HG03342 (cell line): ENCODE measurements around the gene PAPOLG.
"Not testable (repeated sequence)": the region's sequence is repeated elsewhere in the genome, so short reads cannot be mapped to it uniquely, and the experiment has no call there.

Source experiments
- ATAC-seq: cut with Tn5 transposase; IDR thresholded peaks from one replicate; pipeline ENCODE4 v1.9.1; 2021; ENCODE audit warnings: mild to moderate bottlenecking, moderate library complexity; ENCODE audit not compliant: unreplicated experiment

The PAPOLG gene

GRCh38 chr2:60821587-60822302, 65.7 kb downstream of the PAPOLG start:
- ATAC-seq, result no peak

- ATAC-seq, result no peak
These were observed 66.9 kb downstream of the PAPOLG start for GRCh38 chr2:60822987-60823386.

- no peak for ATAC-seq
These were observed 67.7 kb downstream of the PAPOLG start for GRCh38 chr2:60823694-60824305.

DNA sequence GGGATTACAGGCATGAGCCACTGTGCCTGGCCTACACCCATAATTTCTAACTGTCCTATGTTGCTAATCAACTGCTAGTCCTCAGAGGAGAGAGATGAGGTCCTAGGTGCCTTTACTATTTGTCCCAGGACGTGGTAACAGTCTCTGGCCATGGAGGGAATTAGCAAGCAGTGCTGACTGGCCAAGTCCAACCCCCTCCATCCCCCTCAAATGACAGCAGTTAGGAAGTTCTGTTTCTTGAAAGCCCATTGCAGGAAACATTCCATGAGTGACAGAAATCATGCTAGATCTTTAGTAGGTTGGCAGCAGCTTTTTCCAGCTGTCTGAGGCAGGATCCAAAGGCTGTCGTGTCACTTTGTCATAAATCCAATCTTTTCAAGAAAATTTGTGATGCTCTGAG, 69.6 kb downstream of the PAPOLG start:
- ATAC-seq, result no peak

DNA sequence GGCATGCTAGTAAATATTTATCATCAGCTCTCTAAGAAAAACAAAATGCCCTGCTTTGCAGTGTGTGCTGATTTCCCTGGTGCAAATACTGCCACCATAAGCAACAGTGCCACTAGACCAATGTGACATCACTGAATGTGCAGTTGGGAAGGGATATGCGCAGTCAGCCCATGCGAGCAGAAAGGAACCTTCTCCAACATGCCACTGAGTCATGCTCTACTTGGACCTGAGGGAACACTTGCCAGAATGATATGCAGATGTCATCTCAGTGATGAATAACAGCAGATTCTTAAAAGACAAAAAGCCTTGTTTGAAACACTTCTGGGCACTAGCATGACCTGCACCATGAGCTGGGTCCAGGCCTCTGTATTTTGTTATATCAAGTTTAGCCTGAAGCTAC, 70.0 kb downstream of the PAPOLG start:
- ATAC-seq, result no peak

DNA sequence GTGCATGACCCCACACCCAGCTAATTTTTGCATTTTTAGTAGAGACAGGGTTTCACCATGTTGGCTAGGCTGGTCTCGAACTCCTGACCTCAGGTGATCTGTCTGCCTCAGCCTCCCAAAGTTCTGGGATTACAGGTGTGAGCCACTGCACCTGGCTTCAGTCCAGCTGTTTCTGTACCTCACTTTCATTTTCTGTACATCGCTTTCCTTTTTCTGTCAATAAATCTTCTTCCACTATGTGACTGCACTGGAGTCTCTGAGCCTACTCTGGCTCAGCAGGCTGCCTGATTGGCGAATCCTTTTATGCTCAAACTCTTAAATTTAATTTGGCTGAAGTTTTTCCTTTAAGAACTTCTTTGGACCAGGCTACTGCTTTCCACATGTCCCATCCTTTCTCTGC, 70.8 kb downstream of the PAPOLG start:
- not testable (repeated sequence) for ATAC-seq

GRCh38 chr2:60827369-60827768, 71.3 kb downstream of the PAPOLG start:
- ATAC-seq, result no peak

GRCh38 chr2:60830991-60831390, 74.9 kb downstream of the PAPOLG start:
- ATAC-seq, result no peak

- no peak for ATAC-seq
These were observed 75.9 kb downstream of the PAPOLG start for GRCh38 chr2:60831921-60832320.

GRCh38 chr2:60832621-60833020, 76.6 kb downstream of the PAPOLG start:
- ATAC-seq, result no peak

DNA sequence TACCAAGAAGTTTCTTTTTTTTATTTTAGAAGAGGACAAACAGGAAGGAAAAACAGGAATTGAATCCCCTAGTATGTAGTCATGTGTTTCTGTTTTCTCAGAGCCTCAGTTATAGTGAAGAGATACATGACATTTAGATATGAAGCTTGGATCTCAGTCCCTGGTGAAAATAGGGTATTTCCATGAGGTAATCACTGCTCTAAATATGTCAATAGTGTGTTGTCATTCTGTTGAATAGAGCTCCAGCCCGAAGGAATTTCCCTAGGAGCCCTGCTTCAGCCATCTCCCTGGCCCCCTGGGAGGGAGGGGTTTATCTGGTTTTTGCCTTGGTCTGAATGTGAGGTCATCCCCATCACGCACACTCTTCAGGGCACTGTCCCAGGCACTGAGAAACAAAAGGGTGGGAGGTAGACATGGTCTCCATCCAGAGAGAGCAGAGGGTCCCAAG, 78.2 kb downstream of the PAPOLG start:
- ATAC-seq, result peak; percentile 41

DNA sequence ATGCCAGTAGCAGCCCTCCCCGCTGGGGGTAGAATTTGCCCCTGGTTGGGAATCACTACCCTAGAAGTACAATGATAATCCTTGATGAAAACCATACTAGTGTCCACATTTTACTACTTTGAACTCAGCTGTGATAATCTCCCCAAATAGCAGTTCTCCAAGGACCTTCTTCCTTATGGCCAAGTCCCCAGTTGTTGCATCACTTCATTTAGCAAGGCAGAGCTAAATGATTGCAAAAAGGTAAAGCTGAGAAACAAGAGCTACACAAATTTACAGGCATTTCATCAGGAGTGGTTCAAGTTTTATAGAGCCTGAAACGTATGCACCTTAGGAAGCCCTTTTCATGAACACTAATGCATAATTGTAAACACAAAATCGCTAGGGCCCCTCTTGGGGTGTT, 80.4 kb downstream of the PAPOLG start:
- no peak for ATAC-seq

GRCh38 chr2:60837123-60837522, 81.1 kb downstream of the PAPOLG start:
- ATAC-seq, result no peak

- no peak for ATAC-seq
These were observed 82.4 kb downstream of the PAPOLG start for GRCh38 chr2:60838481-60838880.

GRCh38 chr2:60839126-60839813, 83.2 kb downstream of the PAPOLG start:
- ATAC-seq, result peak; percentile 57

DNA sequence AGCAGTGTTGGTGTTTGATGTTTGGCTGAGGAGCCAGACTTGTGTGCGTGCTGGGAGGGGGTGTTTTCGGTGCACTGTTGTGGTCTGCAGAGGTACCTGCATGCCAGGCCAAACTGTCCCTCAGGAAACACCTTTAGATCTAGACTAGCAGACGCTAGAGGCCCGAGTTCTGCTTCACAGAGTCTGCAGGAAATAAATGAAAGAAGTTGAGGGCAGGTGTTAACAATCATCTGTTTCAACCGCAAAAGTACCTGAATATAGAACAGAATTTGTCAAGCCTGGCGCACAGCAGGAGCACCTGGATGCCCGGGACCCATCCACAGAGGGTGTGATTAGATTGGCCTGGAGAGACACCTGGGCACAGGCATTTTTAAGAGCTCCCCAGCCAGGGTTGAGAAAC, 84.8 kb downstream of the PAPOLG start:
- peak; percentile 42 for ATAC-seq

DNA sequence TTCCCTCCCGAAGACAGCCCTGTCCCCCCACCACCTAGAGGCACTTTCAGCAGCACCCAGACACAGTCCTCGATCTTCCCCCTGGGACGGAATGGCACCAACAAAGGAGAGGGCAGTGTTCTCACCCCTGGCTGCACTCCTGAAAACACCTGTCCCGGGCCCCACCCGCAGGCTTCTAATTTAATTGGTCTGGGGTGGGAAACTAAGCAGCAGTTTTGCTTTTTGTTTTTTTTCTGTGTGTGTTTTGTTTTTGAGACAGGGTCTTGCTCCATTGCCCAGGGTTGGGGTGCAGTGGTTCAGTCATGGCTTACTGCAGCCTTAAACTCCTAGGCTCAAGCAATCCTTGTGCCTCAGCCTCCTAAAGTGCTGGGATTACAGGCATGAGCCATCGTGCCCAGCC, 86.9 kb downstream of the PAPOLG start:
- no peak for ATAC-seq

- no peak for ATAC-seq
These were observed 88.0 kb downstream of the PAPOLG start for GRCh38 chr2:60844105-60844504.

DNA sequence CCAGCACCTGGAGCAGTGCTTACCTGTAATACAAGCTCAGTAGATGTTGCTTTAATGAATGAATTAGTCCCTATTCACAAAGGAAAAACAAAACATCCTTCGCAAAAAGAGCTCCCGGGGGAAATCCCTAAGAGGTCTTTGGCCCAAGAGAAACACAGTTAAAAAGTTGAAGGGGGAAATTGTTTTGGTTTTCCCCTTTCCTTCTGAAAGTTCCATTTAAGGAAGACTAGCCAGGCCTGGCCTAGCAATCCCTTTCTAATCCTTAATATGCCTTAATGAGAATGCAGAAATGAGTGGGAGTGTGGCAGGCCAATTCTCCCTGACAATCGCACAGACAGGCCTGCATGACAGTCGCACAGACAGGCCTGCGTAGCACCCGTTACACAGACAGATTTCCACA, 91.8 kb downstream of the PAPOLG start:
- no peak for ATAC-seq
